ENCODE measurements around the gene RBMS3. TPM values are rescaled to one million over a fixed set of nuclear protein-coding genes. Genes with fewer than 3 reads are reported as not detected.

Gene RBMS3
- total and polyA plus RNA-seq, 2 of the 13 experiments (the other 11 are each of a cell fraction or from before 2014, with no cell fraction given), result not detected

DNA sequence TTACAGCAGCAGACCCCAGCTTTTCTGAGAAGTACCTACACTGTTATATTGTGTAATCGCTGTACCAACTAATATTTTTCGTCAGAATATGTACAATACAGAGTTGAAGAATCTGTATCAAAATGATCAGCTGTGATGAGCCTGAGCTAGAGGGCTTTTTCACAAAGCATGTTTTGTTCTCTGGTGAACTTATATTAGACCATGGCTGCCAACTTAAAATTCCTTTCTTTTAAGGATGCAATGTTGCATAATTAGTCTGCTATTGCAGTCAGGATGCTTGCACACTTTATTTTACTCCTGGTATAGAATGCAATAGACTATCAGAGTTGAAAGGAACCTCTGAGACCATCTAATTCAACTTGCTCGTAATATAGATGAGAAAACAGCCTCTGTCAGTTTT lies 127.8 kb downstream of the RBMS3 start:
- H3K4me1 ChIP-seq (ENCODE audit: insufficient read depth, low read length), result no peaks in the 10 kb centered on the region
- H3K27ac ChIP-seq (ENCODE audit: extremely low read length, insufficient read depth, low read length), result no peak overlapping the region
- H3K79me2 ChIP-seq (ENCODE audit: insufficient read depth, low read length), result no peaks in the 10 kb centered on the region
- FAIRE-seq (no peak), ATAC-seq (no peak), DNase-seq (ENCODE audit: low spot score) (no peak)
- H3K27me3 ChIP-seq (ENCODE audit: control insufficient read depth in 1 of 2, insufficient read depth in 2 of 2, low read length in 2 of 2), result no peaks in the 10 kb centered on the region
- ChIA-PET CTCF (ENCODE audit: low intra/inter-chr PET ratio, low total read pairs) (no interaction called here), POLR2A (no interaction called here)
- H3K9ac ChIP-seq (ENCODE audit: insufficient read depth, low read depth, low read length), result no peak overlapping the region
- BruUV-seq (replicated peaks), result no TSS peak
- in situ Hi-C loops (cut with HindIII; ENCODE audit: extremely low pct_ligation_motif_present, low pct_unique_long_range_greater_than_20kb) (no loop called here), intact Hi-C loops (cut with micrococcal nuclease; ENCODE audit: unreplicated experiment) (no loop called here)
- H3K4me2 ChIP-seq (ENCODE audit: low read depth, low read length), result no peak overlapping the region
- H3K4me3 ChIP-seq (replicated peaks in 1 of 3; ENCODE audit: insufficient read depth in 1 of 3, low read depth in 2 of 3, low read length in 3 of 3), result no peak overlapping the region
- TF ChIP-seq, protein P1, sequence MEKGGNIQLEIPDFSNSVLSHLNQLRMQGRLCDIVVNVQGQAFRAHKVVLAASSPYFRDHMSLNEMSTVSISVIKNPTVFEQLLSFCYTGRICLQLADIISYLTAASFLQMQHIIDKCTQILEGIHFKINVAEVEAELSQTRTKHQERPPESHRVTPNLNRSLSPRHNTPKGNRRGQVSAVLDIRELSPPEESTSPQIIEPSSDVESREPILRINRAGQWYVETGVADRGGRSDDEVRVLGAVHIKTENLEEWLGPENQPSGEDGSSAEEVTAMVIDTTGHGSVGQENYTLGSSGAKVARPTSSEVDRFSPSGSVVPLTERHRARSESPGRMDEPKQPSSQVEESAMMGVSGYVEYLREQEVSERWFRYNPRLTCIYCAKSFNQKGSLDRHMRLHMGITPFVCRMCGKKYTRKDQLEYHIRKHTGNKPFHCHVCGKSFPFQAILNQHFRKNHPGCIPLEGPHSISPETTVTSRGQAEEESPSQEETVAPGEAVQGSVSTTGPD (CRISPR knock-in tag; IDR thresholded peaks at IDR 0.05), result no peak
- no peaks in the 10 kb centered on the region for H3K36me3 ChIP-seq (replicated peaks in 1 of 2; ENCODE audit: control insufficient read depth in 1 of 2, insufficient read depth in 2 of 2, low read length in 2 of 2)
- WGBS (ENCODE audit: low lambda C conversion rate), result 0% methylated on average over 3 of the region's 3 CpGs
- no peak overlapping the region for H2AFZ ChIP-seq (ENCODE audit: low read length)
- no peaks in the 10 kb centered on the region for H4K20me1 ChIP-seq (ENCODE audit: insufficient read depth, low read length)
- no peaks in the 10 kb centered on the region for H3K9me3 ChIP-seq (ENCODE audit: low read length)

DNA sequence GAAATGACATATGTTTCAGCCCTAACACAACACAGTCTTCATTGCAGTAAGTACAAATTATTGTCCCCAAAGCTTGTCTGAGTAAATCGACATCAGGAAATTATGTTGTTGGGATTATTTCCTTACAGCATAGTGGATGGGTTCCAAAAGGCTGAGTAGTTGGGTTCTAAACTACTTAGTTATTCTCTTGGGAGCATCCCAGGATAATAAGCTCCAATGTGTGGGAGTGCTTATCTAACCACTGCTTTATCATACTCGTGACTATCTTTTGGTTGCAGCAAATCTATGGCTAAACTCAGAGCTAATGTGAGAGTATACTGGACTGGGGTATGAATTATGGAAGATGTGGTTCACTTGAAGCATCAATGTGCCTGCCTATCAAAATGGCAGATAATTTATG lies 128.5 kb downstream of the RBMS3 start:
- no peak for FAIRE-seq
- no peaks in the 10 kb centered on the region for H3K4me1 ChIP-seq (ENCODE audit: insufficient read depth, low read length)
- H3K9me3 ChIP-seq (ENCODE audit: low read length), result no peaks in the 10 kb centered on the region
- 4% methylated on average over 2 of the region's 2 CpGs for WGBS (ENCODE audit: low lambda C conversion rate)
- ATAC-seq, result no peak
- H3K36me3 ChIP-seq (replicated peaks in 1 of 2; ENCODE audit: control insufficient read depth in 1 of 2, insufficient read depth in 2 of 2, low read length in 2 of 2), result no peaks in the 10 kb centered on the region
- no peak overlapping the region for H3K4me2 ChIP-seq (ENCODE audit: low read depth, low read length)
- DNase-seq (ENCODE audit: low spot score), result no peak
- H3K9ac ChIP-seq (ENCODE audit: insufficient read depth, low read depth, low read length), result no peak overlapping the region
- H3K4me3 ChIP-seq (replicated peaks in 1 of 3; ENCODE audit: insufficient read depth in 1 of 3, low read depth in 2 of 3, low read length in 3 of 3), result no peak overlapping the region
- TF ChIP-seq ZNF850 (CRISPR knock-in tag; conservative IDR thresholded peaks at IDR 0.05), result no peak
- TF ChIP-seq, protein P2, sequence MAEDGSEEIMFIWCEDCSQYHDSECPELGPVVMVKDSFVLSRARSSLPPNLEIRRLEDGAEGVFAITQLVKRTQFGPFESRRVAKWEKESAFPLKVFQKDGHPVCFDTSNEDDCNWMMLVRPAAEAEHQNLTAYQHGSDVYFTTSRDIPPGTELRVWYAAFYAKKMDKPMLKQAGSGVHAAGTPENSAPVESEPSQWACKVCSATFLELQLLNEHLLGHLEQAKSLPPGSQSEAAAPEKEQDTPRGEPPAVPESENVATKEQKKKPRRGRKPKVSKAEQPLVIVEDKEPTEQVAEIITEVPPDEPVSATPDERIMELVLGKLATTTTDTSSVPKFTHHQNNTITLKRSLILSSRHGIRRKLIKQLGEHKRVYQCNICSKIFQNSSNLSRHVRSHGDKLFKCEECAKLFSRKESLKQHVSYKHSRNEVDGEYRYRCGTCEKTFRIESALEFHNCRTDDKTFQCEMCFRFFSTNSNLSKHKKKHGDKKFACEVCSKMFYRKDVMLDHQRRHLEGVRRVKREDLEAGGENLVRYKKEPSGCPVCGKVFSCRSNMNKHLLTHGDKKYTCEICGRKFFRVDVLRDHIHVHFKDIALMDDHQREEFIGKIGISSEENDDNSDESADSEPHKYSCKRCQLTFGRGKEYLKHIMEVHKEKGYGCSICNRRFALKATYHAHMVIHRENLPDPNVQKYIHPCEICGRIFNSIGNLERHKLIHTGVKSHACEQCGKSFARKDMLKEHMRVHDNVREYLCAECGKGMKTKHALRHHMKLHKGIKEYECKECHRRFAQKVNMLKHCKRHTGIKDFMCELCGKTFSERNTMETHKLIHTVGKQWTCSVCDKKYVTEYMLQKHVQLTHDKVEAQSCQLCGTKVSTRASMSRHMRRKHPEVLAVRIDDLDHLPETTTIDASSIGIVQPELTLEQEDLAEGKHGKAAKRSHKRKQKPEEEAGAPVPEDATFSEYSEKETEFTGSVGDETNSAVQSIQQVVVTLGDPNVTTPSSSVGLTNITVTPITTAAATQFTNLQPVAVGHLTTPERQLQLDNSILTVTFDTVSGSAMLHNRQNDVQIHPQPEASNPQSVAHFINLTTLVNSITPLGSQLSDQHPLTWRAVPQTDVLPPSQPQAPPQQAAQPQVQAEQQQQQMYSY (CRISPR knock-in tag; IDR thresholded peaks at IDR 0.05), result no peak
- no peaks in the 10 kb centered on the region for H3K27me3 ChIP-seq (ENCODE audit: control insufficient read depth in 1 of 2, insufficient read depth in 2 of 2, low read length in 2 of 2)
- no peak overlapping the region for H3K27ac ChIP-seq (ENCODE audit: extremely low read length, insufficient read depth, low read length)
- H4K20me1 ChIP-seq (ENCODE audit: insufficient read depth, low read length), result no peaks in the 10 kb centered on the region
- ChIA-PET POLR2A (no interaction called here), CTCF (ENCODE audit: low intra/inter-chr PET ratio, low total read pairs) (no interaction called here)
- intact Hi-C loops (cut with micrococcal nuclease; ENCODE audit: unreplicated experiment), result no loop called here
- no peak overlapping the region for H2AFZ ChIP-seq (ENCODE audit: low read length)
- H3K79me2 ChIP-seq (ENCODE audit: insufficient read depth, low read length), result no peaks in the 10 kb centered on the region
- BruUV-seq (replicated peaks), result no TSS peak
- in situ Hi-C loops (cut with HindIII; ENCODE audit: extremely low pct_ligation_motif_present, low pct_unique_long_range_greater_than_20kb), result no loop called here
